HG02981 (cell line): ENCODE results near the gene CSTA.

Experiments used
- ATAC-seq: cut with Tn5 transposase; IDR thresholded peaks from one replicate; pipeline ENCODE4 v1.9.1; 2021; ENCODE audit warnings: mild to moderate bottlenecking, moderate library complexity; ENCODE audit not compliant: unreplicated experiment

Gene CSTA

DNA sequence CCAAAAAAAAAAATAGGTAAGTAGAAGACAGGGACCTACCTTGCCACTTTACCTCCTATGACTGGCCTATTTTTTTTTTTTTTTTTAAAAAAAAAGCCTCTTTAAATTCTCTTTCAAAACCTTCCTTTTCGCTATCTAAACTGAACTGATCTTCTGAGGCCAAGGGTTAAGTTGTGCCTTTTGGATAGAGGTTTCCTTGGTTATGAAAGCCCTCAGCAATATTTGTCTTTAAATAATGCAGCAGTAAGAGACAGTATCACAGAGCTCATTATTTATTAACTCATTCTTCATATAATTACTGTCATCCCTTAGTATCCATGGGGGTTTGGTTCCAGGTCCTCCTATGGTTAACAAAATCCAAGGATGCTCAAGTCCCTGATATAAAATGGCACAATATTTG, 49.0 kb downstream of the CSTA start:
- no peak for ATAC-seq

DNA sequence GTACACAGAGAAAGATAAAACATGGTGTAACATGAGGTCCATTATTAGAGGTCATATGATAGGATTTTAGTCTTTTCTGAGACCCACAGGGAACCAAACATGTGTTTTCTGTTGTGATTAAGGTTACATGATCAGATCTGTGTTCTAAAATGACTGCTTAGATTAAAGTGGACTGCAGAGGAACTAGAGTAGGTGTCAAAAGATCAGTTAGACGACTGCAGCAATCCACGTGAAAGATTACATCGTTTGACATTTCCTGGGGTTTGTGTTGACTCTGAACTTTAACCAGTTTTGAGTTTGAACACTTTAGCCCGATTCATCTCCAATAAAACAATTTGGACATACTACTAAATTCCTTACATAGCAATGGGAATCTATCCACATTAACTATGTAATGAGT, 52.9 kb downstream of the CSTA start:
- ATAC-seq: no peak

DNA sequence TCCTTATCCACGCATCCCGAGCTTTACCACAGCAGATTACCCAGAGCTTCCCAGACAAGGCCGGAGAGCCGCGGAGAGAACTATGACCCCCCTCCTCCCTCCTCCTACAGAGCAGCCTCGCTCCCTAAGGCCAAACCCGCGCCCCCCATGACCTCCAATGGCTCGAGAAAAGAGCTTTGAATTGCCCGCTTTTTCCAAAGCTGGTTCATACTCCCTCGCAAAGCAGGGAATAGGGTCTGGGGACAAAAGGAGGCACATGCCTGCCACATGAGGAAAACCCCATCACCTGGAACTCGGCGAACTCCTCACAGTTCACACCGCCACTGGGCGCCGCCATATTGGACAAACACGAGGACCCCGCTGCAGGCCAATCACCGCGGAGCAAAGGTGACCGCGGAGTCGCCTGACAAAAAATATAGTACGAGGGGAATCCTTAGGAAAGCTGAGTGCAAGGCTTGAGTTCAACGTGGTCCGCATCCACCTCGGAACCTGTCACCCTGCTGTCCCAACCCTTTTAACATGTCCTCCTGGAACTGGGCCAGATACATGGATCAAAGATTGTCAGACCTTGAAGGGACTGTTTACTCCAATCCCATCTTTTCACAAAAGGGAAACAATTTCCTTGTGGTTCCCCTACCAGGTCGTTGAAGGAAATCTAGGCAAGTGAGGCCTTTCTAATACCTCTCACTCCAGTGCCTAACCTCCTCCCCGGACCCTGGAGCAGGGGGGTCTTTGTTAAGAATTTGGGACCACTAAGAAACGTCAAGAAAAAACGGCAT, 58.0 kb downstream of the CSTA start, which contains the start of gene MIX23:
MIX23 (minus strand) TSS at position 344 of the 779 bp plus-strand sequence; CDS start at position 337, 7 bp downstream.
- ATAC-seq: peak; percentile 28

DNA sequence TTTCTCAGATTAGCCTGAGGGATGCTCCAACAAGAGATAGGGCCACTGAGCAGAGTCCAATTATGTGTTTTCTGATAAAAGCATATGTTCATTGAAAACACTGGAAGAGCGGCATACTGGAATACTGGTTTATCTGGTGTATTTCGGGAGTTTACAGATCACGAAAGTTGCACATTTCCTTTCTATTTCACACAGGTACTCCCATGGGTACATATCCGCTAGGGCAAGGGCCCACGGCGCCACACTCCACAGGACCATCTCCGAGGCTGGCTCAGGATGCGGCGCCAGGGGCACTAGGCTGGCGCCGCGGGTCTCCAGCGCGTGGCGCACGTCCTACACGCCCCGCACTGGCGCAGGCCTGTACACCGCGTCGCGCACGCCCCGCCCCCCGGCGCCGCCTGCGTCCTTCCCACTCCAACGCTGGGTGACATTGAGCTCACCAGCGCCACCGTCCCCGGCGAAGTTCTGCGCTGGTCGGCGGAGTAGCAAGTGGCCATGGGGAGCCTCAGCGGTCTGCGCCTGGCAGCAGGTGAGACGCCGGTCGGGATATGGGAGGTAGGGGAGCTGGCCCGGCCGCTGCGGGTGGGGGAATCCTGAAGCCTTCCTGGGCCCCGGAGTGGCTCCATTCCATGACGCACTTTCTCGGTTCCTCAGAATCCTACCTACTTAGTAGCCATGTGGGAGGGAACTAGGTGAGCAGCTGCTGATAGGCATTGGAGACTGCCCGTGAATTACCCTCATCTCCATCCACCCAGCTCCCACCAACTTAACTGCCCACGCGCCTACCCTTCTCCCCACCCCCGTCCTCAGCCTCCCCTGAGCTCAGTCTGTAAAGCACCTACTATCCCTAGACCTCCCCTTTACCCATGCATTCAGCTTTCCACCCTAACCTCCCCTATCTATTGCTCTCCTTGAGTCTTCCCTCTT, 59.0 kb downstream of the CSTA start, which contains the start of gene FAM162A:
FAM162A (plus strand) TSS at position 412 of the 927 bp plus-strand sequence; CDS start at position 496, 84 bp downstream.
- peak; percentile 94 for ATAC-seq

DNA sequence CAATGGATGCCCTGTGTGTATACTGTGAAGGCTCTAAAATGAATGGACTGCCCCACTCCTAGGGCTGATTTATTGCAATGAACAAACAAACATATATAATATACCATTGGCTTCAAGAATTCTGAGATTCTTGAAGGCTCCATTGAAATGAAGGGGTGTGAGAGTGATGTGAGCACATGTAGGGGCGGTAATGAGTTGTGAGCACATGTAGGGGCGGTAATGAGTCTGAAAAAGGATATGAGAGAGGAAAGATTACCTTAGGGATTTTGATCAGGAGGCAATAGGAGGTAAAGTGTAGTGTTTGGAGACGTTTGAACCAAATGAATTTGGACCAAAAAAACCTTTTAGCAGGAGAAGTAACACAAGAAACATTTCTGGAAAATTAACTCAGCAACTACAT, 62.7 kb downstream of the CSTA start:
- no peak for ATAC-seq

DNA sequence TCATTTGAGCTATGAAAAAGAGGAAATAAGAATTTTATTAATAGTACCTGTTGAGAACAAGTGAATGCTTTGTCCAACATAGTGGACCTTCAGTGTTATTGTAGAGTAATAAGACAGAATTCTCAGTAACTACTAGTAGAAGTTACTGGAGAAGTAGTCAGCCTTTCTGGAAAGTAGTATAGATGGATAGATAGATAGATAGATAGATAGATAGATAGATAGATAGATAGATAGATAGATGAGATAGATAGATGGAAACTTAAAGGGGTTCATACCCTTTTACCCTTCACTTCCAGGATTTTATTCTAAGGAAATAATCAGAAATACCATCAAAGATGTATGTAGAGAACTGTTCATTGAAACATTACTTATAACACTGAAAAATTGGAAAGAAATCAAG, 64.1 kb downstream of the CSTA start:
- ATAC-seq: no peak

DNA sequence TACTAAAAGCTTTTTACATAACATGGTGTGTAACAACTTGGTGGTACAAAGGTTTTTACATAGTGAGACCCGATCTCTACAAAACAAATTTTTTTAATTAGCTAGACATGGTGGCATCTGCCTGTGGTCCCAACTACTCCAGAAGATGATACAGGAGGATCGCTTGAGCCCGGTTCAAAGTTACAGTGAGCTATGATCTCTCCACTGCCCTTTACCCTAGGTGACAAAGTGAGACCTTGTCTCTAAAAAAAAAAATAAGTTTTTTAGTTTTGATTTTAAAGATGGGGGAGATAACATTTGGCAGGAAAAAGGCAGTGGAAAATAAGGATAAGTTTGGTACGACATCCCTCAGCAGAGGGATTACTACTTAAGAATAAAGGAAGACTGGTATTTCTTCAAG, 64.8 kb downstream of the CSTA start:
- ATAC-seq: no peak

DNA sequence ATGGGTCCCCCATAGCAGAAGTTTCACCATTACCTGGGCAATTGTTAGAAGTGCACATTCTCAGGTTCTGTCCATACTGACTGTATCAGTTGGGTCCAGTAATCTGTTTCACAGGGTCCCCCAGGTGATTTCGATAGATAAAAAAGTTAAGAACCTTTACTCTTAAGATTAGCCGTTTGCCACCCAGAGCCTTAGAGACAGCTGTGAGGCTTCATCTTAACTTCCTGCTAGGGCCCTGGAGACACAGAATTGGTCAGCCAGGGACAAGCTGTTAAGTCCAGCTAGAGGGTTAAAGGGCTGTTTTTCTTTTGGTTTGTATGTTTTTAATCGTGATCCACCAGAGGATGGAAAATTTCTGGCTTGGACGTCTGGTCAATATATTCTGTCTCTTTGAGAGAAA, 65.6 kb downstream of the CSTA start:
- ATAC-seq: no peak
